GM23338 (cell line): ENCODE measurements around the gene ANKRD55.

Experiments used
- CREB1 ChIP-seq: fragments of 250-450 bp; sonication (Bioruptor Pico); IDR thresholded peaks from 2 replicates; pipeline ENCODE4 v1.5.0; 2020; ENCODE audit warnings: low read depth, mild to moderate bottlenecking, moderate library complexity
- ETS1 ChIP-seq: IDR thresholded peaks from 2 replicates; pipeline ENCODE4 v1.6.1; 2016; ENCODE audit warnings: antibody characterized with exemption
- EZH2 ChIP-seq: fragments of 200-600 bp; sonication (generic); IDR thresholded peaks from one replicate; pipeline ENCODE4 v1.8.0; 2017; ENCODE audit warnings: antibody characterized with exemption, mild to moderate bottlenecking, low read depth; ENCODE audit not compliant: unreplicated experiment
- EZH2phosphoT487 ChIP-seq: fragments of 200-600 bp; sonication (generic); IDR thresholded peaks from one replicate; pipeline ENCODE4 v1.8.1; 2018; ENCODE audit warnings: antibody characterized with exemption; ENCODE audit not compliant: unreplicated experiment
- JUNB ChIP-seq: IDR thresholded peaks from one replicate; pipeline ENCODE4 v1.6.1; 2016; ENCODE audit warnings: antibody characterized with exemption; ENCODE audit not compliant: unreplicated experiment
- NANOG ChIP-seq: IDR thresholded peaks from 2 replicates; pipeline ENCODE4 v1.6.1; 2016; ENCODE audit warnings: antibody characterized with exemption, borderline replicate concordance
- POLR2AphosphoS5 ChIP-seq: IDR thresholded peaks from 2 replicates; pipeline ENCODE4 v1.6.1; 2016; ENCODE audit warnings: antibody characterized with exemption, low read depth
- REST ChIP-seq: IDR thresholded peaks from one replicate; pipeline ENCODE4 v1.6.1; 2018; ENCODE audit warnings: antibody characterized with exemption; ENCODE audit not compliant: unreplicated experiment
- STAT1 ChIP-seq: IDR thresholded peaks from one replicate; pipeline ENCODE4 v1.6.1; 2016; ENCODE audit warnings: antibody characterized with exemption; ENCODE audit not compliant: unreplicated experiment
- ZNF114 ChIP-seq: fragments of 250-450 bp; sonication (Bioruptor Pico); IDR thresholded peaks from 2 replicates; pipeline ENCODE4 v1.5.0; 2020; ENCODE audit warnings: mild to moderate bottlenecking, moderate library complexity
- ZNF331 ChIP-seq: fragments of 250-450 bp; sonication (Bioruptor Pico); IDR thresholded peaks from 2 replicates; pipeline ENCODE4 v1.5.0; 2020; ENCODE audit warnings: low read depth, mild to moderate bottlenecking, moderate library complexity
- ZNF462 ChIP-seq: fragments of 250-450 bp; sonication (Bioruptor Pico); IDR thresholded peaks from 2 replicates; pipeline ENCODE4 v1.5.0; 2020; ENCODE audit warnings: mild to moderate bottlenecking, moderate library complexity
- TF ChIP-seq, protein P1 (sequence below), 2 experiments: fragments of 200-600 bp in 1 of 2; sonication (generic) in 1 of 2; conservative IDR thresholded peaks; 2 replicates each; pipeline versions ENCODE4 v1.5.1 to v1.6.1; 2016 to 2017; ENCODE audit warnings: antibody characterized with exemption in 2 of 2, low read depth in 2 of 2, mild to moderate bottlenecking in 2 of 2, moderate library complexity in 1 of 2

GRCh38 chr5:56142614-56143372 lies 90.3 kb downstream of the ANKRD55 start:
- TF ChIP-seq, protein P1, sequence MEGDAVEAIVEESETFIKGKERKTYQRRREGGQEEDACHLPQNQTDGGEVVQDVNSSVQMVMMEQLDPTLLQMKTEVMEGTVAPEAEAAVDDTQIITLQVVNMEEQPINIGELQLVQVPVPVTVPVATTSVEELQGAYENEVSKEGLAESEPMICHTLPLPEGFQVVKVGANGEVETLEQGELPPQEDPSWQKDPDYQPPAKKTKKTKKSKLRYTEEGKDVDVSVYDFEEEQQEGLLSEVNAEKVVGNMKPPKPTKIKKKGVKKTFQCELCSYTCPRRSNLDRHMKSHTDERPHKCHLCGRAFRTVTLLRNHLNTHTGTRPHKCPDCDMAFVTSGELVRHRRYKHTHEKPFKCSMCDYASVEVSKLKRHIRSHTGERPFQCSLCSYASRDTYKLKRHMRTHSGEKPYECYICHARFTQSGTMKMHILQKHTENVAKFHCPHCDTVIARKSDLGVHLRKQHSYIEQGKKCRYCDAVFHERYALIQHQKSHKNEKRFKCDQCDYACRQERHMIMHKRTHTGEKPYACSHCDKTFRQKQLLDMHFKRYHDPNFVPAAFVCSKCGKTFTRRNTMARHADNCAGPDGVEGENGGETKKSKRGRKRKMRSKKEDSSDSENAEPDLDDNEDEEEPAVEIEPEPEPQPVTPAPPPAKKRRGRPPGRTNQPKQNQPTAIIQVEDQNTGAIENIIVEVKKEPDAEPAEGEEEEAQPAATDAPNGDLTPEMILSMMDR (conservative IDR thresholded peaks at IDR 0.05; ENCODE audit: low read depth in 2 of 2): no peak
- TF ChIP-seq CREB1 (no peak), POLR2AphosphoS5 (no peak), JUNB (no peak), EZH2 (no peak), EZH2phosphoT487 (no peak), ZNF331 (CRISPR knock-in tag) (no peak), REST (no peak), ETS1 (no peak), ZNF462 (no peak), STAT1 (no peak), ZNF114 (no peak), NANOG (no peak)
